Activated CD4-positive, alpha-beta T cell treated with anti-CD3 and anti-CD28 coated beads, Interleukin-2, amount 10 ng/mL, durations not matched to agents 7 days and 5 days (primary cell): ENCODE data around the gene ADORA2A. TPM values are rescaled to one million over a fixed set of nuclear protein-coding genes. Genes with fewer than 3 reads are reported as not detected.

Experiments used
- total RNA-seq, 2 experiments: library from RNA; stranded (reverse); gene quantifications; one replicate each; pipeline ENCODE4 v1.2.3, GENCODE V29; 2021

ADORA2A gene
- total RNA-seq, 2 experiments from 2014 or later = 25.3 to 29.0 TPM

Other genes starting within 250 kb of the ADORA2A start
- 1 to 10 TPM; 1.0 to 1.1 TPM for gene SUSD2, start 246.1 kb upstream of the ADORA2A start, total RNA-seq
- gene GGT5, start 182.5 kb upstream of the ADORA2A start, total RNA-seq = under 1 TPM; 0.10 to 0.35 TPM
- gene SPECC1L, start 156.8 kb upstream of the ADORA2A start, total RNA-seq = 10 to 100 TPM; 53.1 to 59.5 TPM
- under 1 TPM; 0.40 to 0.67 TPM for gene UPB1, start 67.7 kb downstream of the ADORA2A start, total RNA-seq
- 100 to 1,000 TPM; 123 to 137 TPM for gene GUCD1, start 127.5 kb downstream of the ADORA2A start, total RNA-seq
- gene SNRPD3, start 128.4 kb downstream of the ADORA2A start, total RNA-seq = 100 to 1,000 TPM; 120 to 139 TPM
- 1 to 10 TPM in 1 of 2 experiments, under 1 TPM in 1; 0.64 to 1.0 TPM for gene LRRC75B, start 165.5 kb downstream of the ADORA2A start, total RNA-seq
- 10 to 100 TPM; 44.6 to 48.1 TPM for gene GGT1, start 175.6 kb downstream of the ADORA2A start, total RNA-seq